ENCODE results near the gene IL17RB.

IL17RB gene

DNA sequence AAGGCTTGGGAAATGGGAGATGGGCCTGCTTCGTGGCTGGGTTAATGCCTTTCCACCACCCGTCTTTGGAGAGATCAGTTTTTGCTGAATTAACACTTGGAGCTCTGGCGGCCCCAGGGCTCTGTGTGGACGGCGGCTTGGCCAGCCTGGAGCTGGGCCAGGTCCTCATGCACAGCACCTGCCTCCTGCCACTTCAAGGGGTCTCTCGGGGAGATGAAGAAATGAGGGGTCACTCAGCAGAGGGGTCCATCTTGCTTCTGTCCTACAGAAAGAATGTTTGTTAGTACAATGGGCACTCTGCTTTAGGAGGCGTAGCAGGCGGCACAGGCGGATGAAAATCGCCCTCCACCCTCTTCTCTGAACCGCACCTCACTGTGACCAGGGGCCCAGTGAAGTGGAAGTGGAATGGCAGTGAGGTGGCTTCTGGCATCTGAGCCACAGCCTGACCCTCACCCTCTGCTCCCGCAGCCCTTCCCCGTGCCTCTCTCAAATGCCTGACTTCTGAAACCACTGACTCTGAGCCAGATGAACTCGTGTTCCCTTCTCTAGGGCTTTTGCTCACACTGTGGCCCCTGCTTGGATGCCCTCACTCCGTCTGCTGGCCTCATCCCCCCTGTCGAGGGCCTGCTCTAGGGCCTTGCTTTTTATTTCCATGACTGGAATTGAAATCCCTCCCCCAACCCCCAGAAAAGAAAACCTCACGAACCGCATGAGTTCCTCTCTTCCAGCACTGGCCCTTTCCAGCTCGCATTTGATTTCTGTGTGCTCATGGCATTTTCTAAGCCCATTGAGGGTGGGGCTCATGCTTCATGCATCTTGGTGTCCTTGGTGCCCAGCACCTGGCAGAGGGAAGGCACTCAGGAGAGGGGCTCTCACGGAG lies 42.3 kb upstream of the IL17RB start:
- Histone ChIP-seq H3K36me3 (ENCODE audit: control insufficient read depth in 1 of 2, insufficient read depth in 2 of 2, low read depth in 1 of 2, low read length in 2 of 2) (no peaks in the 10 kb centered on the region), H3K4ac (ENCODE audit: low read depth in 1 of 2, low read length in 2 of 2) (no peak overlapping the region), H3K4me3 (ENCODE audit: insufficient read depth in 1 of 2, low read depth in 1 of 2, low read length in 2 of 2) (peak overlapping the region in 1 of 2 experiments; percentile 45), H2BK15ac (ENCODE audit: low read depth, poor library complexity, severe bottlenecking) (no peak overlapping the region), H2BK12ac (ENCODE audit: low read length in 2 of 2) (no peak overlapping the region), H3K79me1 (replicated peaks; ENCODE audit: low read length, poor library complexity, severe bottlenecking) (no peaks in the 10 kb centered on the region), H3K27ac (ENCODE audit: low read length, poor library complexity, severe bottlenecking) (no peak overlapping the region), H3K14ac (ENCODE audit: low read length in 2 of 2) (no peak overlapping the region), H3K4me2 (ENCODE audit: low read length, poor library complexity, severe bottlenecking) (no peak overlapping the region), H2BK120ac (ENCODE audit: low read depth, low read length) (no peak overlapping the region), H3K9me3 (ENCODE audit: control insufficient read depth, low read length) (no peaks in the 10 kb centered on the region), H3K27me3 (ENCODE audit: control insufficient read depth in 1 of 2, insufficient read depth in 1 of 2, low read length in 2 of 2) (peaks cover 0 to 4% of the 10 kb centered on the region in 2 experiments), H3K9ac (ENCODE audit: low read length) (peak overlapping the region; percentile 74), H4K8ac (ENCODE audit: low read length) (no peak overlapping the region), H2AK5ac (ENCODE audit: low read length, severe bottlenecking) (peak overlapping the region; percentile 60), H3K23ac (ENCODE audit: low read length in 2 of 2) (no peak overlapping the region), H2BK5ac (ENCODE audit: low read depth, low read length, poor library complexity, severe bottlenecking) (no peak overlapping the region), H3K18ac (ENCODE audit: low read depth in 1 of 2, low read length in 2 of 2) (no peak overlapping the region), H3K4me1 (ENCODE audit: control insufficient read depth, insufficient read depth, low read depth, low read length) (peaks cover 35% of the 10 kb centered on the region), H2AFZ (ENCODE audit: low read depth, low read length) (no peak overlapping the region), H4K91ac (ENCODE audit: low read length) (no peak overlapping the region)
- no peak for DNase-seq
- WGBS, result 87% methylated on average over 19 of the region's 20 CpGs

DNA sequence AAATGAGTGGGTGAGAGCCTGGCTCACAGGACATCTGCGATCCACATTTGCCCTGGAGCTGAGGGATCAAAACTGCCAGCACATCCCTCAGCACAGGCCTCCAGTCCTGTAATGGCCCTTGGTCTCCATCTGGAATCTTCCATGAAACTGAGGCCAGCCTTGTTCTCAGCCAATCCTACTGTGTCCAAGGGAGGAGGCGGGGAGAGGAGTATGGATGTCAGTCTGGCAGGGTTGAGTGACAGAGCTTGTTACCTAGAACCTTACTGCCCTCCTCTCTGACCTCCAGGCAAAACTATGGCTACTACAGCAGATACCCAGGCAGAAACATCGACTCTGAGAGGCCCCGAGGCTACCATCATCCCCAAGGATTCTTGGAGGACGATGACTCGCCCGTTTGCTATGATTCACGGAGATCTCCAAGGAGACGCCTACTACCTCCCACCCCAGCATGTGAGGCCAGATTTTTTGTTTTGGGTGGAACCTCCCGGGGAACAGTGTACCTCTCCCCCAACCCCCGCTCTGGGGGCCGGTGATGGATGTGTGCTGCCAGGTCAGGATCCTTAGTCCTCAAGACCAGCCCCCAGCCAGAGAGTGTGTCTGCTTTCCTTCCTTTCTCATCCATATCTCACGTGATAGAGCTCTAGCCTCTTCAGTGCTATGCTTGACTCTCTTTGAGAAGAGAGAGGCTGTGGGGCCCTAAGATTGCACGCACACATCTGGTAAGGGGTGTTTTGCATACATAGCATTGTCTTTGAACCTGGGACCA lies 41.5 kb upstream of the IL17RB start:
- H3K9me3 ChIP-seq (ENCODE audit: control insufficient read depth, low read length), result no peaks in the 10 kb centered on the region
- no peak overlapping the region for H2BK12ac ChIP-seq (ENCODE audit: low read length in 2 of 2)
- no peak overlapping the region for H3K18ac ChIP-seq (ENCODE audit: low read depth in 1 of 2, low read length in 2 of 2)
- no peaks in the 10 kb centered on the region for H3K36me3 ChIP-seq (ENCODE audit: control insufficient read depth in 1 of 2, insufficient read depth in 2 of 2, low read depth in 1 of 2, low read length in 2 of 2)
- H3K27ac ChIP-seq (ENCODE audit: low read length, poor library complexity, severe bottlenecking), result no peak overlapping the region
- H2BK15ac ChIP-seq (ENCODE audit: low read depth, poor library complexity, severe bottlenecking), result no peak overlapping the region
- H3K27me3 ChIP-seq (ENCODE audit: control insufficient read depth in 1 of 2, insufficient read depth in 1 of 2, low read length in 2 of 2), result no peaks in the 10 kb centered on the region
- peak overlapping the region; percentile 74 for H3K9ac ChIP-seq (ENCODE audit: low read length)
- peak overlapping the region in 1 of 2 experiments; percentile 45 for H3K4me3 ChIP-seq (ENCODE audit: insufficient read depth in 1 of 2, low read depth in 1 of 2, low read length in 2 of 2)
- 27% methylated on average over 13 of the region's 14 CpGs for WGBS
- H3K14ac ChIP-seq (ENCODE audit: low read length in 2 of 2), result no peak overlapping the region
- DNase-seq, result peak; percentile 54
- H2AK5ac ChIP-seq (ENCODE audit: low read length, severe bottlenecking), result peak overlapping the region; percentile 60
- peaks cover 32% of the 10 kb centered on the region for H3K4me1 ChIP-seq (ENCODE audit: control insufficient read depth, insufficient read depth, low read depth, low read length)
- no peak overlapping the region for H4K91ac ChIP-seq (ENCODE audit: low read length)
- no peak overlapping the region for H4K8ac ChIP-seq (ENCODE audit: low read length)
- H3K79me1 ChIP-seq (replicated peaks; ENCODE audit: low read length, poor library complexity, severe bottlenecking), result no peaks in the 10 kb centered on the region
- no peak overlapping the region for H3K4me2 ChIP-seq (ENCODE audit: low read length, poor library complexity, severe bottlenecking)
- H2BK5ac ChIP-seq (ENCODE audit: low read depth, low read length, poor library complexity, severe bottlenecking), result no peak overlapping the region
- no peak overlapping the region for H3K4ac ChIP-seq (ENCODE audit: low read depth in 1 of 2, low read length in 2 of 2)
- no peak overlapping the region for H2AFZ ChIP-seq (ENCODE audit: low read depth, low read length)
- no peak overlapping the region for H2BK120ac ChIP-seq (ENCODE audit: low read depth, low read length)
- H3K23ac ChIP-seq (ENCODE audit: low read length in 2 of 2), result no peak overlapping the region

GRCh38 chr3:53805463-53806159 lies 40.8 kb upstream of the IL17RB start:
- Histone ChIP-seq H3K36me3 (ENCODE audit: control insufficient read depth in 1 of 2, insufficient read depth in 2 of 2, low read depth in 1 of 2, low read length in 2 of 2) (no peaks in the 10 kb centered on the region), H3K79me1 (replicated peaks; ENCODE audit: low read length, poor library complexity, severe bottlenecking) (no peaks in the 10 kb centered on the region)

More at GRCh38 chr3:53805463-53806159, 40.8 kb upstream of the IL17RB start:
- no peak overlapping the region for H2BK120ac ChIP-seq (ENCODE audit: low read depth, low read length)
- no peak overlapping the region for H2BK12ac ChIP-seq (ENCODE audit: low read length in 2 of 2)
- no peaks in the 10 kb centered on the region for H3K9me3 ChIP-seq (ENCODE audit: control insufficient read depth, low read length)
- WGBS, result 80% methylated on average over 4 of the region's 4 CpGs
- no peak overlapping the region for H2AK5ac ChIP-seq (ENCODE audit: low read length, severe bottlenecking)
- no peak overlapping the region for H4K91ac ChIP-seq (ENCODE audit: low read length)
- H3K4ac ChIP-seq (ENCODE audit: low read depth in 1 of 2, low read length in 2 of 2), result no peak overlapping the region
- no peak overlapping the region for H3K18ac ChIP-seq (ENCODE audit: low read depth in 1 of 2, low read length in 2 of 2)
- peak overlapping the region in 1 of 2 experiments; percentile 45 for H3K4me3 ChIP-seq (ENCODE audit: insufficient read depth in 1 of 2, low read depth in 1 of 2, low read length in 2 of 2)
- H3K23ac ChIP-seq (ENCODE audit: low read length in 2 of 2), result no peak overlapping the region
- no peak overlapping the region for H3K27ac ChIP-seq (ENCODE audit: low read length, poor library complexity, severe bottlenecking)
- H2BK15ac ChIP-seq (ENCODE audit: low read depth, poor library complexity, severe bottlenecking), result no peak overlapping the region
- no peak for DNase-seq
- H4K8ac ChIP-seq (ENCODE audit: low read length), result no peak overlapping the region
- no peaks in the 10 kb centered on the region for H3K27me3 ChIP-seq (ENCODE audit: control insufficient read depth in 1 of 2, insufficient read depth in 1 of 2, low read length in 2 of 2)
- H2AFZ ChIP-seq (ENCODE audit: low read depth, low read length), result no peak overlapping the region
- H3K4me2 ChIP-seq (ENCODE audit: low read length, poor library complexity, severe bottlenecking), result no peak overlapping the region
- peaks cover 32% of the 10 kb centered on the region for H3K4me1 ChIP-seq (ENCODE audit: control insufficient read depth, insufficient read depth, low read depth, low read length)
- H3K14ac ChIP-seq (ENCODE audit: low read length in 2 of 2), result no peak overlapping the region
- H2BK5ac ChIP-seq (ENCODE audit: low read depth, low read length, poor library complexity, severe bottlenecking), result no peak overlapping the region
- H3K9ac ChIP-seq (ENCODE audit: low read length), result peak overlapping the region; percentile 74
